Endometrial microvascular endothelial cells (primary cell): ENCODE data around the gene RERE. TPM values are rescaled to one million over a fixed set of nuclear protein-coding genes. Genes with fewer than 3 reads are reported as not detected.

Experiments
- in situ Hi-C: cut with HindIII; loops from 2 replicates; pipeline ENCODE4 v1.10.0; 2017; ENCODE audit warnings: low sequenced_read_pairs, low pct_unique_long_range_greater_than_20kb; ENCODE audit errors: inconsistent ontology term
- total RNA-seq: library from RNA; depleted of rRNA; stranded (reverse); fragments of >200 nt; gene quantifications from one replicate; pipeline ENCODE4 v1.2.3, GENCODE V29; 2015; ENCODE audit errors: inconsistent ontology term

The RERE gene
- 16.5 TPM for total RNA-seq

- in situ Hi-C loops, result no loop called here
Observed at GRCh38 chr1:8817412-8818324, at the start of gene RERE. RERE (minus strand) TSS chr1:8817640.

GRCh38 chr1:8866792-8867415, 49.5 kb upstream of the RERE start:
- in situ Hi-C loops, result no loop called here

GRCh38 chr1:8866173-8866791, 48.8 kb upstream of the RERE start:
- in situ Hi-C loops, result no loop called here

GRCh38 chr1:8864713-8865344, 47.4 kb upstream of the RERE start:
- in situ Hi-C loops, result no loop called here

GRCh38 chr1:8863794-8864233, 46.4 kb upstream of the RERE start:
- in situ Hi-C loops, result no loop called here

- in situ Hi-C loops, result no loop called here
Observed at GRCh38 chr1:8863138-8863537, 45.7 kb upstream of the RERE start.

GRCh38 chr1:8862528-8862927, 45.1 kb upstream of the RERE start:
- in situ Hi-C loops, result no loop called here

GRCh38 chr1:8860738-8861516, 43.5 kb upstream of the RERE start:
- in situ Hi-C loops, result no loop called here

GRCh38 chr1:8858888-8859706, 41.7 kb upstream of the RERE start:
- in situ Hi-C loops, result no loop called here

GRCh38 chr1:8858112-8858668, 40.8 kb upstream of the RERE start:
- in situ Hi-C loops, result no loop called here

- in situ Hi-C loops, result no loop called here
Observed at GRCh38 chr1:8856689-8857412, 39.4 kb upstream of the RERE start.

GRCh38 chr1:8854240-8854639, 36.8 kb upstream of the RERE start:
- in situ Hi-C loops, result no loop called here

GRCh38 chr1:8851060-8851459, 33.6 kb upstream of the RERE start:
- in situ Hi-C loops, result no loop called here

GRCh38 chr1:8848663-8849386, 31.4 kb upstream of the RERE start:
- in situ Hi-C loops, result no loop called here

GRCh38 chr1:8847990-8848389, 30.6 kb upstream of the RERE start:
- in situ Hi-C loops, result no loop called here

GRCh38 chr1:8846263-8846662, 28.8 kb upstream of the RERE start:
- in situ Hi-C loops, result no loop called here
